Tibial nerve (tissue), 4 donors: ENCODE results near the gene ZFAND6.

ENCODE experiments used
- CTCF ChIP-seq, 5 experiments: fragments of 200-600 bp in 3 of 5; fragments of 450-650 bp in 2 of 5; sonication (generic) in 3 of 5; IDR thresholded peaks; one replicate each; pipeline ENCODE4 v1.5.1; 2016 to 2019; ENCODE audit warnings: antibody characterized with exemption in 5 of 5, mild to moderate bottlenecking in 3 of 5, moderate library complexity in 2 of 5
- EP300 ChIP-seq, 2 donors: sonication (generic); formaldehyde crosslinking; IDR thresholded peaks; one replicate each; pipeline ENCODE4 v1.6.1; 2017; ENCODE audit warnings: antibody characterized with exemption in 2 of 2, mild to moderate bottlenecking in 1 of 2
- POLR2A ChIP-seq, 2 donors: fragments of 450-650 bp; IDR thresholded peaks; one replicate each; pipeline ENCODE4 v1.6.1; 2017; ENCODE audit warnings: antibody characterized with exemption in 2 of 2, mild to moderate bottlenecking in 2 of 2, moderate library complexity in 2 of 2

GRCh38 chr15:80110920-80111319, 51.4 kb downstream of the ZFAND6 start:
- TF ChIP-seq CTCF (IDR thresholded peaks at IDR 0.05) (no peak), EP300 (IDR thresholded peaks at IDR 0.05) (no peak), POLR2A (IDR thresholded peaks at IDR 0.05) (no peak)
